ENCODE results near the gene CAPRIN1.

Gene CAPRIN1, protein sequence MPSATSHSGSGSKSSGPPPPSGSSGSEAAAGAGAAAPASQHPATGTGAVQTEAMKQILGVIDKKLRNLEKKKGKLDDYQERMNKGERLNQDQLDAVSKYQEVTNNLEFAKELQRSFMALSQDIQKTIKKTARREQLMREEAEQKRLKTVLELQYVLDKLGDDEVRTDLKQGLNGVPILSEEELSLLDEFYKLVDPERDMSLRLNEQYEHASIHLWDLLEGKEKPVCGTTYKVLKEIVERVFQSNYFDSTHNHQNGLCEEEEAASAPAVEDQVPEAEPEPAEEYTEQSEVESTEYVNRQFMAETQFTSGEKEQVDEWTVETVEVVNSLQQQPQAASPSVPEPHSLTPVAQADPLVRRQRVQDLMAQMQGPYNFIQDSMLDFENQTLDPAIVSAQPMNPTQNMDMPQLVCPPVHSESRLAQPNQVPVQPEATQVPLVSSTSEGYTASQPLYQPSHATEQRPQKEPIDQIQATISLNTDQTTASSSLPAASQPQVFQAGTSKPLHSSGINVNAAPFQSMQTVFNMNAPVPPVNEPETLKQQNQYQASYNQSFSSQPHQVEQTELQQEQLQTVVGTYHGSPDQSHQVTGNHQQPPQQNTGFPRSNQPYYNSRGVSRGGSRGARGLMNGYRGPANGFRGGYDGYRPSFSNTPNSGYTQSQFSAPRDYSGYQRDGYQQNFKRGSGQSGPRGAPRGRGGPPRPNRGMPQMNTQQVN

DNA sequence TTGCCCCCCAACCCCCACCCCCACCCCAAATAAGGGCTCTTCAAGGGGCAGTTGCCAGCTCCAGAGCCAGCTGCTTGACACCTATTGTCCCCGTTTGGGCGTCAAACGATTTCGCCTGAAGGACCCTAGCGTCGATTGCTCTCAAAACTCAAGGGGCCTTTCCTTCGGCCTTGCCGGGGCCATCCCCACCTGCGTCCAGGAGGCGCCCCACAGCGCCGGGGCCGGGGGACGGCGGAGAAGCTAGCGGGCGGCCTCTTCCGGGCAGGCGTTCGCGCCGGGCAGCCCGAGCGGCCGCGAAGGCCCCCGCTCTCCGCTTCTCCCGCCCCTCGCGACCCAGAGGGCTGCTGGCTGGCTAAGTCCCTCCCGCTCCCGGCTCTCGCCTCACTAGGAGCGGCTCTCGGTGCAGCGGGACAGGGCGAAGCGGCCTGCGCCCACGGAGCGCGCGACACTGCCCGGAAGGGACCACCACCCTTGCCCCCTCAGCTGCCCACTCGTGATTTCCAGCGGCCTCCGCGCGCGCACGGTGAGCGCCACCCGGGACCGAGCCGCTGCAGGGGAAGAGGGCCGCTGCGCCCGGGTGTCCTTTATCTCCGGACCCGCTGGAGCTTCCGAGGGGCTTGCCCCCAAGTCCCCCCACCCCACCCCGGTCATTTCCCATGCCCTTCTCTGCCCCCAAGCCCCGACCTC is at the start of gene CAPRIN1:
TSS of gene CAPRIN1 (plus strand) at position 383 of the 687 bp plus-strand sequence. CDS start 690 bp downstream, outside the sequence.
- CTCF ChIA-PET: interaction anchor here (1.5 to 1.8 kb wide), 3 partner anchors 9 to 64 kb away, joined by 3 to 6 read pairs (median 4); no protein-coding TSS in a partner anchor
- no peaks in the 10 kb centered on the region for H3K9me3 Mint-ChIP-seq
- H3K27ac Mint-ChIP-seq: peak within 1 kb of the TSS; percentile 98
- H3K4me1 Mint-ChIP-seq: peaks cover 35% of the 10 kb centered on the region
- peak; percentile 89 for DNase-seq
- peaks cover 16% of the 10 kb centered on the region for H3K36me3 Mint-ChIP-seq
- peaks cover 2% of the 10 kb centered on the region for H3K27me3 Mint-ChIP-seq
- peak within 1 kb of the TSS; percentile 97 for H3K4me3 Mint-ChIP-seq

DNA sequence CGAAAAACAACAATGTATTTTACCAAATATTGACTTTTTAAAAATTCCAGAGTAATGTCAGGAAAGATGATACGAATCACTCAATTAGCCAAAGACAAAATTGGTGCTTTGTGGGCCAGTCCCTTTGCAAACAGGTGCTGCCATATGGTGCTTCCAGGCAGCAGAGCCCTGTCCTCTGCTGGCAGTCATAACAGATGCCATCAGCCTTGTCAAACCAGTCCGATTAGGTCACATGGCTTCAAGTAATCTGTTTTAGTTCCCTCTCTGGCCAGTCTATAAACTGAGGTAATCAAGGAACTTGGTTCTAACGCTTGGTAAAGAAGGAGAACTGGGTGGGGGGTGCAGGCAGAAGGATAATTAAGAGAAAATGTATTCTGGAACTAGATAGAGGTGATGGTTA is 49.1 kb upstream of the CAPRIN1 start:
- Mint-ChIP-seq H3K36me3 (no peaks in the 10 kb centered on the region), H3K4me1 (peaks cover 2% of the 10 kb centered on the region), H3K27me3 (peaks cover 45% of the 10 kb centered on the region), H3K27ac (no peak overlapping the region), H3K9me3 (no peaks in the 10 kb centered on the region), H3K4me3 (no peak overlapping the region)
- CTCF ChIA-PET: interaction anchor here (0.7 kb wide), 1 partner anchor 142 kb away, joined by 3 read pairs; no protein-coding TSS in a partner anchor
- no peak for DNase-seq

DNA sequence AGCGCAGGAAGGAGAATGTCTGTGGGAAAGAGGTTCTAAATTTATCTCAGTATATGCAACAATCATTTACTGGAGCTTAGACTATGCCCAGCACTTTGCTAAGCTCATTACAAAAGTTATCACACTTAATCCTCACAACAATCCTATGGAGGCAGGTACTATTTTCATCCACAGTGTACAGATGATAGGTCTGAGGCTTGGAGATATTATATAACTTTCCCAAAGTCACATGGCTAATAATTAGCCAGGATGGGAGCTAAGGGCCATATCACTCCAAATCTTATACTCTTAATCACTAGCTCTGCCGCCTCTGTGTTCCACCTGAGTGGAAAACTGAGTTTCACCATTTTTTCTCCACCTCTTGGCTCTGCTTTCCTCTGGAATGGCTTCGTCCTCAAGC is 47.3 kb upstream of the CAPRIN1 start:
- Mint-ChIP-seq H3K9me3 (no peaks in the 10 kb centered on the region), H3K27ac (no peak overlapping the region), H3K4me1 (no peaks in the 10 kb centered on the region), H3K27me3 (peaks cover 43% of the 10 kb centered on the region), H3K4me3 (no peak overlapping the region), H3K36me3 (no peaks in the 10 kb centered on the region)
- DNase-seq: no peak
- CTCF ChIA-PET: interaction anchor here (0.8 kb wide), 1 partner anchor 488 kb away, joined by 3 read pairs; no protein-coding TSS in a partner anchor

DNA sequence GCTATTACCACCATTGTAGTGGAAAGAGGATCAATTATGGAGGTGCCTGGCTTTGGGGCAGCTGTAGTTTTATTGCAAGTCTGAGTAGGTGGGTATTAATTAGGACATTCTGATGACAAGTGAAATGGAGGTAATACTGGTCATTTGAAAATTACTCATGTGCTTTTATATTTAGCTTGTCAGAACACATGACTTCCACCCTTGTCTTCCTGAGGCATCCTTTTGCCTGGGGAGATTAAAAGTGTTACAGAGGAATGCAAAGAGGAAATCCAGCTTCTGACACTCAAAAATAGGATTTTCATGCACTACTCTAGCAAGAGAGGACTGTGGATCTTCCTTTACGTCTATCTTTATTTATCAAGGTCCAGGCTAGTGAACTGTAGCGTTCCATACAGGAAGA is 44.7 kb upstream of the CAPRIN1 start:
- Mint-ChIP-seq H3K27me3 (peaks cover 30% of the 10 kb centered on the region), H3K27ac (no peak overlapping the region), H3K9me3 (no peaks in the 10 kb centered on the region), H3K4me1 (no peaks in the 10 kb centered on the region), H3K4me3 (no peak overlapping the region), H3K36me3 (no peaks in the 10 kb centered on the region)
- no peak for DNase-seq
- CTCF ChIA-PET: interaction anchor here (2.1 to 2.3 kb wide), 2 partner anchors 10 to 18 kb away, joined by 7 to 8 read pairs; no protein-coding TSS in a partner anchor

DNA sequence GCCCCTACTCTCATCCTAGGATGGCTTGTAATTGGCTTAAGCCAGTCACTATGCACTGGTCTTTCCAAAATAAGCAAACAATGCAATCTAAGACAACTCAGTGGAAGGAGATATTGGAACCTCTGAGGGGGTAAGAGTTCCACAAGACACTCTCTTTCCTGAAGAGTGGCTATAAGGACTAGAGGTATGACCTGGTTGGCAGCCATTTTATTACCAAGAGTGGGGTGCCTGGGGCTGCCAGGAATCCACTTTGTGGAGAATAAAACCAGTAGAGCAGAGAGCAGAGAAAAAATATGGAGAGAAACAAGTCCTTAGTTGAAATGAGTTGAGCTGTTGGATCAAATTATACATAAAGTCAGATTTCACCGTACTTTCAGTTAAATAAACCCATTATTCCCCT is 38.8 kb upstream of the CAPRIN1 start:
- Mint-ChIP-seq H3K4me1 (no peaks in the 10 kb centered on the region), H3K27ac (no peak overlapping the region), H3K36me3 (no peaks in the 10 kb centered on the region), H3K27me3 (peaks cover 23% of the 10 kb centered on the region), H3K4me3 (no peak overlapping the region), H3K9me3 (no peaks in the 10 kb centered on the region)
- no peak for DNase-seq
- CTCF ChIA-PET: no interaction called here

DNA sequence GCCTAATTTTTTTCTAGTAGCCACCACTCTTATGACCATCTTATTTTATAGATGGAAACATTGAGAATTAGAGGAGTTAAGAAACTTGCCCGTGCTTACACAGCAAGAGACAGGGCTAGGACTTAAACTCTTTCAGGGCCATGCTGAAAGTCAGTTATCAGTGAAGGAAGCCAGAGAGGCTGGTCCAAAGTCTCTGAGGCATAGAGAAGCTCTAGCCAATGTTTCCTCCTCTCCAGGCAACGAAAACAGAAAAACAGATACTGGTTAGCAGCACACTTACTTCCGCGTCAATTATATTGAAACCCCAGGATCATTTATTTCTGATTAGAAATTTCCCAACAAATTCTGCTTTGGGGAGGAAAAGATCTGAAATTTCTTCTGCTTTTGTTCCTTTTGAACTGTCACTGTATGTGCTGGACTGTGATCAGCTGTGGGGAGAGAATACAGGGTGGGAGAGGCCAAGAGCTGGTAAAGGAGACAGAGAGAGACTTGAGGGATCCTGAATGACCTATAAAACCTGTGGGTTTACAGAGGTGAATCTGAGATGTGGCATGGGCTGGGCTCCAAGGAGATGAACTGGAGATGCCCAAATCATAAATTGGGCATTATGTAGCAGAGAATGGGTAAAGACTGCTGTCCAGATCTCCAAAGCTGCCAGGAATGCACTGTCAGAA is 37.5 kb upstream of the CAPRIN1 start:
- Mint-ChIP-seq H3K27me3 (peaks cover 17% of the 10 kb centered on the region), H3K4me3 (no peak overlapping the region), H3K27ac (no peak overlapping the region), H3K36me3 (no peaks in the 10 kb centered on the region), H3K9me3 (no peaks in the 10 kb centered on the region), H3K4me1 (no peaks in the 10 kb centered on the region)
- DNase-seq: no peak
- CTCF ChIA-PET: no interaction called here

DNA sequence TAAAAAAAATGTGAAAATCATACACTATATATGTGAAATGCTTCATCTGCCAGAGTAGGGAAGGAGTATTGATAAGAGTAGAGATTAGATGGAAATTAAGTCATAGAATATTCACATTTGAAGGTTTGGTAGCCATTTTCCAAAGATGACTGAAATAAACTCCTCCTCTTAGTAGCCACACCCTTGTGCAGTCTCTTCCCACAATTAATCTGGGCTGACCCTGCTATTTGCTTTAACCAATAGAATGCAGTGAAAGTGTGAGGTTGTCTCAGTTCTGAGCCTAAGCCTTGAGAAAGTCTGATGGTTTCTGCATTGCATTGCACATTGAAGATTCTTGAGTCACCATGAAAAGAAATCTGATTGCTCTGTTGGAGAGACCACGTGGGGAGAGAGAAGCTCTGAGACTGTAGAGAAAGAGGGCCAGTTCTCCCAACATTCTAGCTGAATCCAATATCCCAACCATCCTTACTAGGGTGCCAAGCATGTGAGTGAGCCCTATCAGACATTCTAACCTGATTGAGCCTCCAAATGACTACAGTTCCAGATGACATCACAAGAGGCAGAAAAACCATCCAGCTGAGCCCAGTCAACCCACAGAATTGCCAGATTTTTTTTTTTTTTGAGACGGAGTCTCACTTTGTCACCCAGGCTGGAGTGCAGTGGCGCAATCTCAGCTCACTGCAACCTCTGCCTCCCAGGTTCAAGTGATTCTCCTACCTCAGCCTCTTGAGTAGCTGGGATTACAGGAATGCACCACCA is 29.4 kb upstream of the CAPRIN1 start:
- Mint-ChIP-seq H3K9me3 (peaks cover 3% of the 10 kb centered on the region), H3K27ac (no peak overlapping the region), H3K36me3 (no peaks in the 10 kb centered on the region), H3K27me3 (no peaks in the 10 kb centered on the region), H3K4me1 (no peaks in the 10 kb centered on the region), H3K4me3 (no peak overlapping the region)
- CTCF ChIA-PET: no interaction called here
- DNase-seq: no peak

DNA sequence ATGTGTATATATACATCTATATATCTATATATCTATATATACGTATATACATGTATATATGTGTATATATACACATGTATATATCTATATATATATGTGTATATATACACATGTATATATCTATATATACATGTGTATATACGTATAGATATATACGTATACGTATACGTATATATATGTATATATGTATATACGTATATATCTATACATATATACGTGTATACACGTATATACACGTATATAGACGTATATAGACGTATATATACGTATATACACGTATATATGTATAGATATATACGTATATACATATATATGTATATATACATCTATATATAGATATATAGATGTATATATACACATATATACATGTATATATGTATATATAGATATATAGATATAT is 25.1 kb upstream of the CAPRIN1 start:
- no peak for DNase-seq
- peaks cover 3% of the 10 kb centered on the region for H3K9me3 Mint-ChIP-seq
- no peaks in the 10 kb centered on the region for H3K4me1 Mint-ChIP-seq
- CTCF ChIA-PET: no interaction called here
- no peaks in the 10 kb centered on the region for H3K27me3 Mint-ChIP-seq
- H3K27ac Mint-ChIP-seq: no peak overlapping the region
- H3K36me3 Mint-ChIP-seq: no peaks in the 10 kb centered on the region
- H3K4me3 Mint-ChIP-seq: no peak overlapping the region

DNA sequence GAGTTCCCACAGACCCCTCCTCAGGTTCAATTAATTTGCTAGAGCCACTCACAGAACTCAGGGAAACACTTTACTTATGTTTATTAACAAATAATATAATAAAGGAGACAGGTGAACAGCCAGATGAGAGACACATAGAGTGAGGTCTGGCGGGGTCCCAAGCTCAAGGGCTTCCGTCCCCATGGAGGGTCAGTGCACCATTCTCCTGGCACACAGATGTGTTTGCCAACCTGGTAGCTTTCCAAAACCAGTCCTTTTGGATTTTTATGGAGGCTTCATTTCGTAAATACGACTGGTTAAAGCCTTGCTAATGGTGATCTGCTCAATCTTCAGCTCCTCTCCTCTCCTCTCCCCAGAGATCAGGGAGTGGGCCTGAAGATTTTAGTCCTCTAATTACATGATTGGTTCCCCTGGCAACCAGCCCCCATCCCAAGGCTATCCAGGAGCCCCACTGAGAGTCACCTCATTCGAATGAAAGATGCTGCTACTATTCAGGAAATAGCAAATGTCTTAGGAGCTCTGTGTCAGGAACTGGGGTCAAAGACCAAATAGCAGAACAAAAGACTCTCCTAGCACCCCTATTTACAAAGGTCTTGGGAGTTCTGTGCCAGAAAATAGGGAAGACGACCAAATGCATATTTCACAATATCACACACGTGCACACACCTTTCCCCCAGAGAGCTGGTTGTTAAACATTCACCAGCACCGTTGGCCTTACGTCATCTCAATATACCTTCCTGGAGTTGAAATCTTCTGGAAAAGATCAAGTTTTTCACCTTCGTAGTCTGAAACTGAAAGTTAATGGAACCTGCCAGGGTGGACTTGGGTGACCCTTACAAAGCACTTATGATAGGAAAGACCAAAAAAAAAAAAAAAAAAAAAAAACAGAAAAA is 23.8 kb upstream of the CAPRIN1 start:
- Mint-ChIP-seq H3K4me3 (no peak overlapping the region), H3K27ac (no peak overlapping the region), H3K4me1 (no peaks in the 10 kb centered on the region), H3K27me3 (no peaks in the 10 kb centered on the region), H3K9me3 (no peaks in the 10 kb centered on the region), H3K36me3 (no peaks in the 10 kb centered on the region)
- no peak for DNase-seq
- CTCF ChIA-PET: no interaction called here

DNA sequence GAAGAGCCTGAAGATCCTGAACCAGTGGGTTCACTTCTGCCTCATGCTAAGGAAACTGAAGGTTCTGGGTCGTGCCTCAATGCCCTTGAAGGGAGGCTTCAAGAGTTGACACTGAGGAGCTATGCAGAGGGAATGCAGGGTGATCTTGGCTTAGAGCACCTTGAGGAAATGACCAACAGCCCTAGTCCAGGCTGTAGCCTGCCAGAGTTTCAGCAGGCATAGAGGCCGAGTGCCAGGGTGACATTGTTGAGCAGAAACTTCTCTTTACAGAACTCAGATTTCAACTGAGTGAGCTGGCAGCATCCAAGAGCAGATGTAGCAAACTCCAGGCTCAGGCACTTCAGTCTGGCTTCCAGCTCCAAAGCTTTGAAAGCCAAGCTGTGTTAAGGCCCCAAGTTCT is 23.1 kb upstream of the CAPRIN1 start:
- Mint-ChIP-seq H3K4me1 (no peaks in the 10 kb centered on the region), H3K27me3 (no peaks in the 10 kb centered on the region), H3K4me3 (no peak overlapping the region), H3K9me3 (no peaks in the 10 kb centered on the region), H3K27ac (no peak overlapping the region), H3K36me3 (no peaks in the 10 kb centered on the region)
- DNase-seq: no peak
- CTCF ChIA-PET: no interaction called here

DNA sequence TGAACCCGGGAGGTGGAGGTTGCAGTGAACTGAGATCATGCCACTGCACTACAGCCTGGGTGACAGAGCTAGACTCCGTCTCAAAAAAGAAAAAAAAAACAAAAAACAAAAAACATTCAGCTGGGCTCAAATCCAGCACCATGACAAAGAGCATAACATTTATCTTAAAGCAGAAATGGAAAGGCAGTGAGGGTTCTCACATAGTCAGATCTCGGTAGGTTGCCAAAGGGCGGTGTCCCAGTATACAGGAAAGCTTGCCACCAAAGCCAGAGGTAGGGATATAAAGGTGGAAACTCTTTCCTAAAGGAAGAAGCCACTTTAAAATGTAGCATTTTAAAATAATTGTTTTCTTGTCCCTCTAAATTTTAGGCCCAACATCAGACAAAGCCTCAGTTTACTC is 22.4 kb upstream of the CAPRIN1 start:
- CTCF ChIA-PET: no interaction called here
- no peaks in the 10 kb centered on the region for H3K27me3 Mint-ChIP-seq
- no peak for DNase-seq
- H3K27ac Mint-ChIP-seq: no peak overlapping the region
- no peaks in the 10 kb centered on the region for H3K9me3 Mint-ChIP-seq
- no peaks in the 10 kb centered on the region for H3K4me1 Mint-ChIP-seq
- no peak overlapping the region for H3K4me3 Mint-ChIP-seq
- H3K36me3 Mint-ChIP-seq: no peaks in the 10 kb centered on the region

DNA sequence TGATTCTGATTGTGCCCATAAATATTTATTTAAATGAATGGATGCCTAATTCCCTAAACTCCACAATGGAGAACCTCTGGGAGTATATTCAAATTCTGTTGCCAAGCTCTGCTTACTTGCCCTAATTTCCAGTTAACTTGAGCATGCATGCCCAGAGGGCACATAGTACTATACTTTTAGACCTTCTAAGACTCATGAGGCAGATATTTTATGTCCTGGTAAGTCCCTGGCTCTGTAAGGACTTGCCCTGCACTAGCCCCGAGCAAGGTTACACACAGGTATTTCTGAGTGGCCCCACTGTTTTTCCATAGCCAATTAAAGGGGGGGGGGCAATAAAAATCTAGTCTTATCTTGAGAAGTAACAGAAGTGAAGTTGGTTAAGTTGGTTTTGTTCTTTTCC is 21.1 kb upstream of the CAPRIN1 start:
- DNase-seq: no peak
- no peak overlapping the region for H3K4me3 Mint-ChIP-seq
- H3K27me3 Mint-ChIP-seq: peaks cover 4% of the 10 kb centered on the region
- H3K36me3 Mint-ChIP-seq: no peaks in the 10 kb centered on the region
- no peak overlapping the region for H3K27ac Mint-ChIP-seq
- CTCF ChIA-PET: no interaction called here
- H3K4me1 Mint-ChIP-seq: no peaks in the 10 kb centered on the region
- H3K9me3 Mint-ChIP-seq: no peaks in the 10 kb centered on the region

DNA sequence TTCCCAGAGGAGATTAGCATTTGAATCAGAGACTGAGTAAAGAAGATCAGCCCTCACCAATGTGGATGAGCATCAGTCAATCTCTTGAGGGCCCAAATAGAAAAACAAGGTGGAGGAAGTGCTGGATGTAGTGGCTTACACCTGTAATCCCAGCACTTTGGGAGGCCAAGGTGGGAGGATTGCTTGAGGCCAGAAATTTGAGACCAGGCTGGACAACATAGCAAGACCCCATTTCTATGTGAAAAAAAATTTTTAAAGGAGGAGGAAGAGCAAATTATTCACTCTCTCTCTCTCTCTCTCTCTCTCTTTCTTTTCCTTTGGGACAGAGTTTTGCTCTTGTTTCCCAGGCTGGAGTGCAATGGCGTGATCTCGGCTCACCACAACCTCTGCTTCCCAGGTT is 18.1 kb upstream of the CAPRIN1 start:
- Mint-ChIP-seq H3K27ac (no peak overlapping the region), H3K27me3 (peaks cover 4% of the 10 kb centered on the region), H3K9me3 (no peaks in the 10 kb centered on the region), H3K4me3 (no peak overlapping the region), H3K36me3 (no peaks in the 10 kb centered on the region), H3K4me1 (no peaks in the 10 kb centered on the region)
- CTCF ChIA-PET: no interaction called here
- DNase-seq: no peak
